ENCODE data around the gene CCDC141.

Gene CCDC141

DNA sequence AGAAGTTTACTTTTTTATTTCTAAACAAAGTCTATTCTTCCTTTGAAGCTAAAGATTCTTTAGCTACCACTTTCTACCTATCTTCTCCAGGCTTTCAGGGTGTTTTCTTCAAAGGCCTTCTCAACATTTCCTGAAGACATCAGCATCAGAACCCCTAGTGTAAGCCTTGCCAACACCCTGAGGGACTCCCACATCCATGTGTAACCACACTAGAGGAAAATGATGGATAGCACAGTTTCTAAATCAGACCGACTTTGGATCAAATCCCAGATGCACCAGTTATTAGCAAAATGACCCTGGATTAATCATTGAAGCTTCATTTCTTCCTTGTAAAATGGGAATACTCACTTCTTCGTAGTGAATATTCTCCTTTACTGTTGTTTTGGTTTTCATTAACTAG, 238.0 kb downstream of the CCDC141 start:
- Histone ChIP-seq H3K4me3 (ENCODE audit: low read length) (no peak overlapping the region), H3K4me1 (ENCODE audit: insufficient read depth, low read length) (no peaks in the 10 kb centered on the region), H2AFZ (ENCODE audit: low read depth, low read length) (no peak overlapping the region), H3K36me3 (ENCODE audit: insufficient read depth, low read length) (no peaks in the 10 kb centered on the region), H3K9me3 (ENCODE audit: low read length) (no peaks in the 10 kb centered on the region), H3K27me3 (ENCODE audit: insufficient read depth, low read length) (no peaks in the 10 kb centered on the region)

- no peak overlapping the region for H3K4me3 ChIP-seq (ENCODE audit: low read length)
Observed at GRCh38 chr2:178811045-178811444, 238.9 kb downstream of the CCDC141 start.

GRCh38 chr2:178810422-178810821, 239.5 kb downstream of the CCDC141 start:
- no peaks in the 10 kb centered on the region for H3K9me3 ChIP-seq (ENCODE audit: low read length)
- no peak overlapping the region for H2AFZ ChIP-seq (ENCODE audit: low read depth, low read length)
- no peaks in the 10 kb centered on the region for H3K36me3 ChIP-seq (ENCODE audit: insufficient read depth, low read length)
- H3K4me1 ChIP-seq (ENCODE audit: insufficient read depth, low read length), result no peaks in the 10 kb centered on the region
- no peak overlapping the region for H3K4me3 ChIP-seq (ENCODE audit: low read length)
- no peaks in the 10 kb centered on the region for H3K27me3 ChIP-seq (ENCODE audit: insufficient read depth, low read length)

More at GRCh38 chr2:178811045-178811444, 238.9 kb downstream of the CCDC141 start:
- Histone ChIP-seq H2AFZ (ENCODE audit: low read depth, low read length) (no peak overlapping the region), H3K4me1 (ENCODE audit: insufficient read depth, low read length) (no peaks in the 10 kb centered on the region), H3K27me3 (ENCODE audit: insufficient read depth, low read length) (no peaks in the 10 kb centered on the region), H3K9me3 (ENCODE audit: low read length) (no peaks in the 10 kb centered on the region), H3K36me3 (ENCODE audit: insufficient read depth, low read length) (no peaks in the 10 kb centered on the region)

- H3K9me3 ChIP-seq (ENCODE audit: low read length), result no peaks in the 10 kb centered on the region
- H3K4me3 ChIP-seq (ENCODE audit: low read length), result no peak within 1 kb of the TSS
- no peaks in the 10 kb centered on the region for H3K27me3 ChIP-seq (ENCODE audit: insufficient read depth, low read length)
- H3K4me1 ChIP-seq (ENCODE audit: insufficient read depth, low read length), result no peaks in the 10 kb centered on the region
- H2AFZ ChIP-seq (ENCODE audit: low read depth, low read length), result no peak within 1 kb of the TSS
- no peaks in the 10 kb centered on the region for H3K36me3 ChIP-seq (ENCODE audit: insufficient read depth, low read length)
Observed at GRCh38 chr2:178807227-178808008, 242.5 kb downstream of the CCDC141 start, which contains the start of gene TTN. TSS of gene TTN (minus strand) at chr2:178807423. CDS start at chr2:178804642, 2,781 bp downstream.

- Histone ChIP-seq H3K4me3 (ENCODE audit: low read length) (no peak overlapping the region), H3K27me3 (ENCODE audit: insufficient read depth, low read length) (no peaks in the 10 kb centered on the region), H3K9me3 (ENCODE audit: low read length) (no peaks in the 10 kb centered on the region), H3K4me1 (ENCODE audit: insufficient read depth, low read length) (no peaks in the 10 kb centered on the region), H2AFZ (ENCODE audit: low read depth, low read length) (no peak overlapping the region), H3K36me3 (ENCODE audit: insufficient read depth, low read length) (no peaks in the 10 kb centered on the region)
Observed at GRCh38 chr2:178806543-178806942, 243.4 kb downstream of the CCDC141 start.

- Histone ChIP-seq H3K4me3 (ENCODE audit: low read length) (no peak overlapping the region), H3K27me3 (ENCODE audit: insufficient read depth, low read length) (no peaks in the 10 kb centered on the region), H3K9me3 (ENCODE audit: low read length) (no peaks in the 10 kb centered on the region), H2AFZ (ENCODE audit: low read depth, low read length) (no peak overlapping the region), H3K4me1 (ENCODE audit: insufficient read depth, low read length) (no peaks in the 10 kb centered on the region), H3K36me3 (ENCODE audit: insufficient read depth, low read length) (no peaks in the 10 kb centered on the region)
Observed at GRCh38 chr2:178805457-178805856, 244.5 kb downstream of the CCDC141 start.

DNA sequence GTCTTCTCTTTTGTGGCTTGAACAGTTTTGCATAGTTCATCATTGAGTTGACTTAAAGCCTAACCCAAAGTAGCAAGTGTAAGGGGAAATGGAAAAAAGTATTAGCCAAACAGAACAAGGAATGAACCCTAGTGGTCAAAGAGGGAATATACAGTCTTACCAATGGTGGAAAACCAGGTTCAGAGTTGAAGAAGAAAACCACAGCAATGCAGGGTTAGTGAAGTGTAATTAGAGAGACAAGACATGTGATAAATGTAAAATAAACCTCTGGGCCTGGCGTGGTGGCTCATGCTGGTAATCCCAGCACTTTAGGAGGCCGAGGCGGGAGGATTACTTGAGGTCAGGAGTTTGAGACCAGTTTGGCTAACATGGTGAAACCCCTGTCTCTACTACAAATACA, 245.1 kb downstream of the CCDC141 start:
- Histone ChIP-seq H3K27me3 (ENCODE audit: insufficient read depth, low read length) (peaks cover 3% of the 10 kb centered on the region), H3K4me1 (ENCODE audit: insufficient read depth, low read length) (no peaks in the 10 kb centered on the region), H2AFZ (ENCODE audit: low read depth, low read length) (no peak overlapping the region), H3K36me3 (ENCODE audit: insufficient read depth, low read length) (no peaks in the 10 kb centered on the region), H3K4me3 (ENCODE audit: low read length) (no peak overlapping the region), H3K9me3 (ENCODE audit: low read length) (no peaks in the 10 kb centered on the region)

DNA sequence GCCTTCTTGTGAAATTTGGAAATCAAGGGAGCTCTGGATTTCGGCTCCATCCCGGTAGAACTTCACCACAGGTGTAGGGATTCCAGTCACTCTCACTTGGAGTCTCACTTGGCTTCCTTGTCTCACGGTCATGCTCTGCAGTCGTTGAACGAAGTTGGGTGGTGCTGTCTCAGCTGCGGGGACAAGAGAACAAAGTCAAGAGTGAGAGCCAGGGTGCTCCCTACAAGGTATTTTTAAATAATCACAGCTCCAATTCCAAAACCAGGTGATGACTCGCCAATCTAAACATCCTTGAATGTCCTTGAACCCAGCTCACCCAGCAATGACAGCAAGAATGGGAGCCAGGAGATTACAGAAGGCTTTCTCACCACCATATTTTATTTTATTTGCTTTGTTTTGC, 249.4 kb downstream of the CCDC141 start:
- H3K9me3 ChIP-seq (ENCODE audit: low read length), result no peaks in the 10 kb centered on the region
- peaks cover 3% of the 10 kb centered on the region for H3K27me3 ChIP-seq (ENCODE audit: insufficient read depth, low read length)
- H3K4me3 ChIP-seq (ENCODE audit: low read length), result no peak overlapping the region
- no peaks in the 10 kb centered on the region for H3K4me1 ChIP-seq (ENCODE audit: insufficient read depth, low read length)
- no peaks in the 10 kb centered on the region for H3K36me3 ChIP-seq (ENCODE audit: insufficient read depth, low read length)
- H2AFZ ChIP-seq (ENCODE audit: low read depth, low read length), result no peak overlapping the region

DNA sequence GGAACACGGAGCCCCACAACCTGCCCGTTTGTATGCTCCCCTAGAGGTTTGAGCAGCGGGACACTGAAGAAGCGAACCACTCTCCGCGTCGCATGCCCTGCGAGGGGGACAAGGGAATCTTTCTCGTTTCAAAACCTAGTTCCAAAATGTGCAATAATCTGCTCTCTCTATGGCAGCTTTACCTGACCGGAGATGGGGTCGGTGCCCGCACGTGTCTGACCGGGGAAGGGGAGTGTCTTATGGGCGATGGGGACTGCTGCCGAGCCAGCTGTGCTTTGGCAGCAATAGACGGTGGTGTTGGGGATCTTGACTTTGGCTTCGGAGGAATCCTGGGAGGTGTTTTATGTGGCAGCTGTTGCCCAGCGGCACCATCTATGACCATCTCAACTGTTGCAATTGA, 250.6 kb downstream of the CCDC141 start:
- Histone ChIP-seq H2AFZ (ENCODE audit: low read depth, low read length) (no peak overlapping the region), H3K36me3 (ENCODE audit: insufficient read depth, low read length) (no peaks in the 10 kb centered on the region), H3K4me1 (ENCODE audit: insufficient read depth, low read length) (no peaks in the 10 kb centered on the region), H3K27me3 (ENCODE audit: insufficient read depth, low read length) (peaks cover 3% of the 10 kb centered on the region), H3K9me3 (ENCODE audit: low read length) (no peaks in the 10 kb centered on the region), H3K4me3 (ENCODE audit: low read length) (no peak overlapping the region)

DNA sequence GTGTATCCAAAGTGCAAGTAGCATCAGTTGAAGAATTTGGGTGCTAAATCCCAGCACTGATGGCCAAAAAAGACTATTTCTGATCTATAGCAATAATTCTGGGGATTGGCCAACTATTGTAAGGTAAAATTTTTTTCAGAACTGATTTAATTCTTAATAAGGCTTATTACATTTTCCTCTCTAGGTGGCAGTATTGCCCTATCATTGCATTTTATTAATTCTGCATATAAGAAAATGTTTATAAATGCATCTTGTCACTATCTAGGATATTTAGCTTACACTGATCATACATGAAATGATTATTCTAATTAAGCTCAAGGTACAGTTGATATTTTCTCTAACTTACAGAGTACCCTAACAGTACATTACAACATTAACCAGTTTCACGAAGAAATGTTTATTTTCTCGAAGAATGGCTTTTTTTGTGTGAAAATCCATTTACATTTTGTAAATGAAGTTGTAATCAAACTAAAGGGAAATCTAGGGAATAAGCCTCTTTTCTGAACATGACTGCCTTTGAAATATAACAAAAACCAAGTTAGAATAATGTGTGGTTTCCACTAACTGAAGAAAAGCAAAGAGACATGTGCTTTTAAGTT, 253.8 kb downstream of the CCDC141 start:
- H3K36me3 ChIP-seq (ENCODE audit: insufficient read depth, low read length), result no peaks in the 10 kb centered on the region
- H2AFZ ChIP-seq (ENCODE audit: low read depth, low read length), result no peak overlapping the region
- peaks cover 3% of the 10 kb centered on the region for H3K27me3 ChIP-seq (ENCODE audit: insufficient read depth, low read length)
- H3K4me3 ChIP-seq (ENCODE audit: low read length), result no peak overlapping the region
- H3K4me1 ChIP-seq (ENCODE audit: insufficient read depth, low read length), result no peaks in the 10 kb centered on the region
- H3K9me3 ChIP-seq (ENCODE audit: low read length), result no peaks in the 10 kb centered on the region

- H3K9me3 ChIP-seq (ENCODE audit: low read length), result no peaks in the 10 kb centered on the region
- H3K36me3 ChIP-seq (ENCODE audit: insufficient read depth, low read length), result no peaks in the 10 kb centered on the region
- H3K4me1 ChIP-seq (ENCODE audit: insufficient read depth, low read length), result no peaks in the 10 kb centered on the region
- H3K27me3 ChIP-seq (ENCODE audit: insufficient read depth, low read length), result peaks cover 2% of the 10 kb centered on the region
- H2AFZ ChIP-seq (ENCODE audit: low read depth, low read length), result no peak overlapping the region
- H3K4me3 ChIP-seq (ENCODE audit: low read length), result no peak overlapping the region
Observed at GRCh38 chr2:178787934-178788333, 262.0 kb downstream of the CCDC141 start.

GRCh38 chr2:178787155-178787554, 262.8 kb downstream of the CCDC141 start:
- Histone ChIP-seq H3K36me3 (ENCODE audit: insufficient read depth, low read length) (no peaks in the 10 kb centered on the region), H3K27me3 (ENCODE audit: insufficient read depth, low read length) (peaks cover 2% of the 10 kb centered on the region), H3K9me3 (ENCODE audit: low read length) (no peaks in the 10 kb centered on the region), H3K4me3 (ENCODE audit: low read length) (no peak overlapping the region), H3K4me1 (ENCODE audit: insufficient read depth, low read length) (no peaks in the 10 kb centered on the region), H2AFZ (ENCODE audit: low read depth, low read length) (no peak overlapping the region)

DNA sequence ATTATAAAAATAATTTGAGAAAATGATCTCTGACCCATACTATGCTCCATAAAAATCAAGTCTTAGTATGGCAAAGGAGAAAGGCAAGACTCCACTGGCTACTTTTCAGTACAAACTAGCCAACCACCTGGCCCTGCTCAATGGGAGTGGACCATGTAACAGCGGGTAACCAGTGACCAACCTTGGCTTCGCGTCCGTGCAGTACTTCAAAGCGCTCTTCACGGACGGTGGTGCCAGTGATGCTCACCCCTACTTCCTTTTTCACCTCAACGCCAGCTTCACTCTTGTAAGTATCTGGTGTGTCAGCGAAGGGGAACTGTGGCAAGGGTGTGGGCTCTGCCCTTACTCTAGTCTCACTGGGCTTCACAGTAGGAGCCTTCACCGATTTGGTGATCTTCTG, 266.0 kb downstream of the CCDC141 start:
- Histone ChIP-seq H3K27me3 (ENCODE audit: insufficient read depth, low read length) (no peaks in the 10 kb centered on the region), H3K9me3 (ENCODE audit: low read length) (no peaks in the 10 kb centered on the region), H3K4me1 (ENCODE audit: insufficient read depth, low read length) (no peaks in the 10 kb centered on the region), H2AFZ (ENCODE audit: low read depth, low read length) (no peak overlapping the region), H3K36me3 (ENCODE audit: insufficient read depth, low read length) (no peaks in the 10 kb centered on the region), H3K4me3 (ENCODE audit: low read length) (no peak overlapping the region)
